Stimulated activated CD8-positive, alpha-beta memory T cell treated with anti-CD3 and anti-CD28 coated beads, Interleukin-7, amount 100 ng/mL, for 48 hours (primary cell): Measurements from ENCODE around the gene NCOA3.

Experiments
- DNase-seq, 2 donors: peaks; one replicate each; pipeline ENCODE4 v3.0.0-alpha.2; 2020; ENCODE audit warnings: low read depth in 1 of 2; ENCODE audit errors: extremely low read depth in 1 of 2

Gene NCOA3

DNA sequence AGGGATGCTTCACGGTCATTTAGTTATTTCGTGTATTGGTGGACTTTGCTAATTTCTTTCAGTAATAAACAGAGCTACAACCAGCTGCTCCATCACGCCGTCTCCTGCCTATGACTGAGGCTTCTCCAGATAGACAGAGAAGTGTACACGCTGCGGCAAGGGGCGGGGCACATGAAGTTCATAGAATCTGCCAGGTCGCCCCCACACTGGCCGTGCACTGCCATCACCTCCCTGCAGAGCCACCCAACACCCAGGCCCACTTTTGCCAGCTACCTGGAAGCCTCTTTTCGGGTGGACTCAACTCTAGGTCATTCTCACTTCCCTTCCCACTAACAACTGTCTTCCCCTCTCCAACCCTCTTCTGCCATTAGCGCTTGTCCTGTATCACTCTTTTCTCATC is 195.2 kb downstream of the NCOA3 start:
- no peak for DNase-seq

- DNase-seq = no peak
These were observed 196.5 kb downstream of the NCOA3 start for GRCh38 chr20:47698142-47698541.

GRCh38 chr20:47699818-47700217 is 198.1 kb downstream of the NCOA3 start:
- no peak for DNase-seq

- DNase-seq = no peak
These were observed 198.6 kb downstream of the NCOA3 start for GRCh38 chr20:47700327-47700726.

DNA sequence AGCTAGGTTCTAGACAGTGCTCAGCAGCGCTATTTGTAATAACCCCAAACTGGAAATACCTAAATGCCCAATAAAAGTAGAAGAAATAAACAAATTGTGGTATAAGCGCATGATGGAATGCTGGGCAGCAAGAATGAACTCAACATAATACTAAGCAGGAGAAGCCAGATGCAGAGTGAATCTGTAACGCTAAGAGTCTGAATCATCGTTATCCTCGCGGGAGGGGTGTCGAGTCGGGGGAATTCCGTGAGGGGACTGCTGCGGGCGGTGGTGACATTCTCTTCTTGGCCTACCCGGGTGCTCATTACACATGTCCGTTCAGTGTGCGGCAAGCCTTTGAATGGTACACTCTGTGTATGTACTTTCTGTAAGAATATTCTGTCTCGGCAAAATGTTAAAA is 199.9 kb downstream of the NCOA3 start:
- DNase-seq = no peak

DNA sequence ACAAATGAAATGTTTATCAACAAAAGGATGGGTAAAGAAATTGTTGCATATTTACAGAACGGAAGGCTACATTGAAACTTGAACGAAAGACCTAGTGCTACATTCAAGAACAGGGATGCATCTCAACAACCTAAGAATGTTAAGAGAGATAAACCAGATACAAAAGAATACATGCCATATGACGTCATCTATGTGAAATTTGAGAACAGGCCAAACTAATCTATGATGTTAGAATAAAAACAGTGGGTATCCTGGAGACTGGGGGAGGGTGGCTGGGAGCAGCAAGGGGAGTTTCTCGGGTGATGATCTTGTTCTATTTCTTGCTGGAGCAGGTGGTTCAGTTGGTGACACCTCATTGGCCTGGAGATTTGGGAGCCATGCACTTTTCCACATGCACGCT is 202.1 kb downstream of the NCOA3 start:
- DNase-seq = no peak

DNA sequence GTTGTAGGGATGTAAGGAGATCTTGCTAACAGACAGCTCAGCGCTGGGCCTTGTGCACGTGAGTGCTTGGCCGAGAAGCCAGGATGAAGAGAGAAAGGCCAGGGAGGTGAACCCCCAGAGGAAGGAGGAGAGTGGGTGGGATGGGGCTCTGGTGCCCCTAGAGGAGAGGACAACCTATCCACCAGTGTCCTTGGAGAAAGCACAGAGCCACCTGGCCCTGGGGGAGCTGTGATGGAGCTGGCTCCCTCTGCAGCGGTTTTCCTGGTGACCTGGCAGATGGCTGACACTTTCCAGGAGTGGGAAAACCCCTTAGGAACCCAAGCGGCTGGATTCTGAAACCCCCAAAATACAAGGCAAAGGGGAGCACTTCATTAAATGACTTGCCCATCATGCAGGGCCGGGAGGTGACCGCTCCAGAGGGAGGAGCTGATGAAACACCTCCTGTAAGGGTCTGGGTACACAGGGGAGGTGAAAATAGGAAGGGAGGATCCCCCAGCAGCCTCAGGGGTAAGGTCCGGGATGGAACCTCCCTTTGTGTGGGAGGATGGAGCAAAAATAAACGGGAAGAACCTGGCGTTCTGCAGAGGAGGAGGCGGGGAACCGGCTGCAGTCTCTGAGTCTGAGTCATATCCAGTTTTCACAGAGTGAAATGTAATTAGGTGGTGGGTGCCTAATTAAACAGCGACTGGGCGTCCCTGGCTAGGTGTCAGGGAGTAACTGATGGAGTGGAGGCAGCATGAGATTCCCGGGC is 203.2 kb downstream of the NCOA3 start:
- no peak for DNase-seq

GRCh38 chr20:47705497-47705856 is 203.8 kb downstream of the NCOA3 start:
- no peak for DNase-seq

DNA sequence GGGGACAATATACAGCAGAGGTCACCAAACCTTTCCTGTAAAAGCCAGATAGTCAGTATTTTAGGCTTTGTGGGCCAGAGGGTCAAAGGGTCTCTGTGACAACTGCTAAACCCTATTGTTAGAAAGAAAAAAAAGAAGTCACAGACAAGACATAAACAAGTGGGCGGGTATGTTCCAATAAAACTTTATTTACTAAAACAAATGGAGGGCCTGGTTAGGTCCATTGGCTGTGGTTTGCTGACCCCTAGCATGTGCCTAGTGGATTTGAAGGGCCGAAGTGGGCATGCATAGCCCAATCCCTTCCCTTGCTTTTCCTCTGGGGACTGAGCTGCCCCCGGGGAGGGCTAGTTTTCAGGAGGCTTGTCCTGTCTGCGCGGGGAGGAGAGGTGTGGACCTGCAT is 204.7 kb downstream of the NCOA3 start:
- DNase-seq = no peak
